Mesenchymal stem cell (in vitro differentiated cells and primary cell): ENCODE measurements around the gene WNT4.

Experiments
- DNase-seq: peaks from one replicate; pipeline ENCODE4 v3.0.0-alpha.2; 2013
- H2AFZ ChIP-seq: one replicate; pipeline ENCODE4 v1.6.1; 2013; ENCODE audit warnings: low read depth, mild to moderate bottlenecking, control low read depth, inconsistent platforms, low read length, moderate library complexity
- H2AK5ac ChIP-seq: 2 replicates; pipeline ENCODE4 v1.6.1; 2013; ENCODE audit warnings: low read length, moderate library complexity, mild to moderate bottlenecking, inconsistent platforms; ENCODE audit not compliant: severe bottlenecking
- H2BK120ac ChIP-seq: one replicate; pipeline ENCODE4 v1.6.1; 2013; ENCODE audit warnings: low read depth, mild to moderate bottlenecking, inconsistent platforms, low read length, moderate library complexity
- H2BK12ac ChIP-seq, 2 experiments: one replicate each; pipeline ENCODE4 v1.6.1; 2013; ENCODE audit warnings: inconsistent platforms in 2 of 2, low read length in 2 of 2, mild to moderate bottlenecking in 2 of 2, moderate library complexity in 2 of 2, control low read depth in 1 of 2
- H2BK15ac ChIP-seq: one replicate; pipeline ENCODE4 v1.6.1; 2013; ENCODE audit warnings: mild to moderate bottlenecking, low read depth, inconsistent platforms; ENCODE audit not compliant: poor library complexity, severe bottlenecking
- H2BK5ac ChIP-seq: 2 replicates; pipeline ENCODE4 v1.6.1; 2013; ENCODE audit warnings: low read depth, mild to moderate bottlenecking, low read length, control low read depth, inconsistent platforms; ENCODE audit not compliant: poor library complexity, severe bottlenecking
- H3K14ac ChIP-seq, 2 experiments: one replicate each; pipeline ENCODE4 v1.6.1; 2013; ENCODE audit warnings: inconsistent platforms in 2 of 2, low read length in 2 of 2, control low read depth in 1 of 2, mild to moderate bottlenecking in 1 of 2, moderate library complexity in 1 of 2
- H3K18ac ChIP-seq, 2 experiments: one replicate each; pipeline ENCODE4 v1.6.1; 2013; ENCODE audit warnings: inconsistent platforms in 2 of 2, low read length in 2 of 2, control low read depth in 1 of 2, low read depth in 1 of 2, mild to moderate bottlenecking in 1 of 2
- H3K23ac ChIP-seq, 2 experiments: one replicate each; pipeline ENCODE4 v1.6.1; 2013; ENCODE audit warnings: inconsistent platforms in 2 of 2, low read length in 2 of 2, mild to moderate bottlenecking in 2 of 2, moderate library complexity in 2 of 2, control low read depth in 1 of 2
- H3K27ac ChIP-seq: 2 replicates; pipeline ENCODE4 v1.5.1; 2013; ENCODE audit warnings: mild to moderate bottlenecking, moderate library complexity, low read length, control low read depth, inconsistent platforms; ENCODE audit not compliant: poor library complexity, severe bottlenecking
- H3K27me3 ChIP-seq, 2 experiments: 2 replicates each; pipeline versions ENCODE4 v1.6.1 to v1.7.0; 2013; ENCODE audit warnings: low read length in 2 of 2, mild to moderate bottlenecking in 2 of 2, moderate library complexity in 2 of 2, control low read depth in 1 of 2, inconsistent platforms in 1 of 2; ENCODE audit not compliant: control insufficient read depth in 1 of 2, insufficient read depth in 1 of 2
- H3K36me3 ChIP-seq, 2 experiments: 2 replicates each; pipeline versions ENCODE4 v1.6.1 to v1.7.0; 2013; ENCODE audit warnings: low read length in 2 of 2, control low read depth in 1 of 2, inconsistent platforms in 1 of 2, low read depth in 1 of 2, mild to moderate bottlenecking in 1 of 2; ENCODE audit not compliant: insufficient read depth in 2 of 2, control insufficient read depth in 1 of 2
- H3K4ac ChIP-seq, 2 experiments: one replicate each; pipeline ENCODE4 v1.6.1; 2013; ENCODE audit warnings: inconsistent platforms in 2 of 2, low read length in 2 of 2, mild to moderate bottlenecking in 2 of 2, moderate library complexity in 2 of 2, control low read depth in 1 of 2, low read depth in 1 of 2
- H3K4me1 ChIP-seq: 2 replicates; pipeline ENCODE4 v1.6.1; 2013; ENCODE audit warnings: low read depth, low read length, control low read depth; ENCODE audit not compliant: control insufficient read depth, insufficient read depth
- H3K4me2 ChIP-seq: 2 replicates; pipeline ENCODE4 v1.6.1; 2013; ENCODE audit warnings: low read length, mild to moderate bottlenecking, inconsistent platforms; ENCODE audit not compliant: poor library complexity, severe bottlenecking
- H3K4me3 ChIP-seq, 2 experiments: 2 replicates each; pipeline versions ENCODE4 v1.5.1 to v1.7.0; 2013; ENCODE audit warnings: low read length in 2 of 2, mild to moderate bottlenecking in 2 of 2, control low read depth in 1 of 2, low read depth in 1 of 2; ENCODE audit not compliant: insufficient read depth in 1 of 2
- H3K79me1 ChIP-seq: replicated peaks from 2 replicates; pipeline ENCODE4 v1.6.1; 2013; ENCODE audit warnings: mild to moderate bottlenecking, control low read depth, low read length, inconsistent platforms; ENCODE audit not compliant: poor library complexity, severe bottlenecking
- H3K9ac ChIP-seq: 2 replicates; pipeline ENCODE4 v1.7.0; 2013; ENCODE audit warnings: mild to moderate bottlenecking, low read length, moderate library complexity
- H3K9me3 ChIP-seq: 2 replicates; pipeline ENCODE4 v1.7.0; 2013; ENCODE audit warnings: mild to moderate bottlenecking, low read length; ENCODE audit not compliant: control insufficient read depth
- H4K8ac ChIP-seq: one replicate; pipeline ENCODE4 v1.6.1; 2013; ENCODE audit warnings: inconsistent platforms, mild to moderate bottlenecking, low read length, moderate library complexity
- H4K91ac ChIP-seq: one replicate; pipeline ENCODE4 v1.6.1; 2013; ENCODE audit warnings: mild to moderate bottlenecking, low read length, inconsistent platforms
- WGBS: methylation state at CpG from one replicate; pipeline ENCODE4 v1.1.7; 2013; ENCODE audit warnings: mixed read lengths; 5-methylcytosine and 5-hydroxymethylcytosine counted together

WNT4 gene

GRCh38 chr1:22155517-22155916 is 12.6 kb upstream of the WNT4 start:
- Histone ChIP-seq H3K4ac (no peak overlapping the region), H2BK12ac (no peak overlapping the region), H3K9me3 (no peaks in the 10 kb centered on the region), H2BK5ac (no peak overlapping the region), H2AFZ (no peak overlapping the region), H3K27me3 (peaks cover 46 to 61% of the 10 kb centered on the region in 2 experiments), H3K36me3 (no peaks in the 10 kb centered on the region), H3K27ac (no peak overlapping the region), H2BK15ac (no peak overlapping the region), H2AK5ac (no peak overlapping the region), H3K14ac (no peak overlapping the region), H3K4me2 (no peak overlapping the region), H2BK120ac (no peak overlapping the region), H3K4me3 (no peak overlapping the region), H3K18ac (no peak overlapping the region), H4K91ac (no peak overlapping the region), H3K23ac (no peak overlapping the region), H3K9ac (no peak overlapping the region), H3K4me1 (no peaks in the 10 kb centered on the region), H4K8ac (no peak overlapping the region), H3K79me1 (no peaks in the 10 kb centered on the region)
- 83% methylated on average over 3 of the region's 4 CpGs for WGBS
- DNase-seq = no peak

- H3K4me2 ChIP-seq = no peak overlapping the region
- no peaks in the 10 kb centered on the region for H3K9me3 ChIP-seq
- no peaks in the 10 kb centered on the region for H3K79me1 ChIP-seq
- no peaks in the 10 kb centered on the region for H3K36me3 ChIP-seq
- no peak overlapping the region for H2BK12ac ChIP-seq
- no peaks in the 10 kb centered on the region for H3K4me1 ChIP-seq
- no peak overlapping the region for H2AK5ac ChIP-seq
- H4K91ac ChIP-seq = no peak overlapping the region
- no peak overlapping the region for H3K14ac ChIP-seq
- H3K18ac ChIP-seq = no peak overlapping the region
- no peak overlapping the region for H4K8ac ChIP-seq
- no peak overlapping the region for H2BK120ac ChIP-seq
- no peak overlapping the region for H3K9ac ChIP-seq
- H2AFZ ChIP-seq = no peak overlapping the region
- H2BK15ac ChIP-seq = no peak overlapping the region
- no peak overlapping the region for H3K4me3 ChIP-seq
- no peak for DNase-seq
- 6% methylated on average over 6 of the region's 6 CpGs for WGBS
- no peak overlapping the region for H2BK5ac ChIP-seq
- no peak overlapping the region for H3K4ac ChIP-seq
- H3K27ac ChIP-seq = no peak overlapping the region
- peaks cover 52 to 63% of the 10 kb centered on the region in 2 experiments for H3K27me3 ChIP-seq
- no peak overlapping the region for H3K23ac ChIP-seq
Measured at GRCh38 chr1:22154626-22155025, 11.7 kb upstream of the WNT4 start.

- no peak overlapping the region for H3K9ac ChIP-seq
- H2BK15ac ChIP-seq = no peak overlapping the region
- no peak overlapping the region for H3K27ac ChIP-seq
- H2AK5ac ChIP-seq = no peak overlapping the region
- H4K91ac ChIP-seq = no peak overlapping the region
- no peaks in the 10 kb centered on the region for H3K9me3 ChIP-seq
- H2BK12ac ChIP-seq = no peak overlapping the region
- H3K18ac ChIP-seq = no peak overlapping the region
- no peaks in the 10 kb centered on the region for H3K36me3 ChIP-seq
- H2BK5ac ChIP-seq = no peak overlapping the region
- peaks cover 56 to 60% of the 10 kb centered on the region in 2 experiments for H3K27me3 ChIP-seq
- H2AFZ ChIP-seq = no peak overlapping the region
- DNase-seq = no peak
- no peak overlapping the region for H3K4ac ChIP-seq
- no peak overlapping the region for H2BK120ac ChIP-seq
- no peak overlapping the region for H4K8ac ChIP-seq
- no peaks in the 10 kb centered on the region for H3K4me1 ChIP-seq
- no peak overlapping the region for H3K23ac ChIP-seq
- WGBS = 83% methylated on average over 23 of the region's 25 CpGs
- no peak overlapping the region for H3K4me2 ChIP-seq
- H3K79me1 ChIP-seq = no peaks in the 10 kb centered on the region
- H3K14ac ChIP-seq = no peak overlapping the region
- no peak overlapping the region for H3K4me3 ChIP-seq
Measured at GRCh38 chr1:22153660-22154437, 11.0 kb upstream of the WNT4 start.

- H2BK12ac ChIP-seq = no peak overlapping the region
- H3K4me1 ChIP-seq = no peaks in the 10 kb centered on the region
- no peak overlapping the region for H3K14ac ChIP-seq
- no peaks in the 10 kb centered on the region for H3K36me3 ChIP-seq
- H4K91ac ChIP-seq = no peak overlapping the region
- H2BK5ac ChIP-seq = no peak overlapping the region
- no peak overlapping the region for H3K18ac ChIP-seq
- no peak for DNase-seq
- no peak overlapping the region for H3K27ac ChIP-seq
- 73% methylated on average over 6 of the region's 6 CpGs for WGBS
- H3K4me2 ChIP-seq = no peak overlapping the region
- no peak overlapping the region for H3K23ac ChIP-seq
- H2AFZ ChIP-seq = no peak overlapping the region
- no peak overlapping the region for H3K4me3 ChIP-seq
- H2BK120ac ChIP-seq = no peak overlapping the region
- H2AK5ac ChIP-seq = no peak overlapping the region
- peak overlapping the region; percentile 48 for H2BK15ac ChIP-seq
- no peaks in the 10 kb centered on the region for H3K79me1 ChIP-seq
- H3K4ac ChIP-seq = no peak overlapping the region
- peaks cover 65 to 72% of the 10 kb centered on the region in 2 experiments for H3K27me3 ChIP-seq
- H3K9me3 ChIP-seq = no peaks in the 10 kb centered on the region
- H3K9ac ChIP-seq = no peak overlapping the region
- H4K8ac ChIP-seq = no peak overlapping the region
Measured at GRCh38 chr1:22150923-22151322, 8.0 kb upstream of the WNT4 start.
